DOHH2 (cell line): ENCODE data around the gene MSMP.

Experiments
- EZH2phosphoT487 ChIP-seq: fragments of 200-600 bp; sonication (generic); IDR thresholded peaks from 2 replicates; pipeline ENCODE4 v1.6.1; 2017; ENCODE audit warnings: borderline replicate concordance, mild to moderate bottlenecking, antibody characterized with exemption, low read length, moderate library complexity, mixed read lengths
- TF ChIP-seq, protein P1 (sequence below): fragments of 200-600 bp; sonication (generic); IDR thresholded peaks from one replicate; pipeline ENCODE4 v1.5.1; 2014; ENCODE audit warnings: antibody characterized with exemption, mild to moderate bottlenecking, low read depth, low read length; ENCODE audit not compliant: poor library complexity, severe bottlenecking

DNA sequence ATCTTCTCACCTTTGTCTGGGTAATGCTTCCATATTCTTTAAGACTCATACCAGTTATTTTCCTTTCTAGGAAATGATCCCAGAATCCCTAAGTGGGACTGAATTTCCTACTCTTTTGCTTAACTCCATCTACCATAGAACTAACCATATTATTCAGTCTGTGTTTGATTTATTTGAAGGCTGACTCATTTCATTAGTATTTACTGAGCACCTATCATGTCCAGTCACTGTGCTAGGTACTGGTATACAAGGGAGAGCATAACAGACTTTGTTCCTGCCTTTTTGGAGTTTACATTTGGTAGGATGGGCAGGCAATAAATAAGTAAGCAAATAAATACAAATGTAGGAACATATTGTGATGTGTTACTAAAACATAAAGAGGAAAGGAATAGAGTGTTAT is 41.6 kb upstream of the MSMP start:
- TF ChIP-seq, protein P1, sequence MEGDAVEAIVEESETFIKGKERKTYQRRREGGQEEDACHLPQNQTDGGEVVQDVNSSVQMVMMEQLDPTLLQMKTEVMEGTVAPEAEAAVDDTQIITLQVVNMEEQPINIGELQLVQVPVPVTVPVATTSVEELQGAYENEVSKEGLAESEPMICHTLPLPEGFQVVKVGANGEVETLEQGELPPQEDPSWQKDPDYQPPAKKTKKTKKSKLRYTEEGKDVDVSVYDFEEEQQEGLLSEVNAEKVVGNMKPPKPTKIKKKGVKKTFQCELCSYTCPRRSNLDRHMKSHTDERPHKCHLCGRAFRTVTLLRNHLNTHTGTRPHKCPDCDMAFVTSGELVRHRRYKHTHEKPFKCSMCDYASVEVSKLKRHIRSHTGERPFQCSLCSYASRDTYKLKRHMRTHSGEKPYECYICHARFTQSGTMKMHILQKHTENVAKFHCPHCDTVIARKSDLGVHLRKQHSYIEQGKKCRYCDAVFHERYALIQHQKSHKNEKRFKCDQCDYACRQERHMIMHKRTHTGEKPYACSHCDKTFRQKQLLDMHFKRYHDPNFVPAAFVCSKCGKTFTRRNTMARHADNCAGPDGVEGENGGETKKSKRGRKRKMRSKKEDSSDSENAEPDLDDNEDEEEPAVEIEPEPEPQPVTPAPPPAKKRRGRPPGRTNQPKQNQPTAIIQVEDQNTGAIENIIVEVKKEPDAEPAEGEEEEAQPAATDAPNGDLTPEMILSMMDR: no peak
- TF ChIP-seq EZH2phosphoT487: no peak
